Left kidney (tissue), 2 donors: ENCODE data around the gene SAPCD1. TPM values are rescaled to one million over a fixed set of nuclear protein-coding genes. Genes with fewer than 3 reads are reported as not detected.

Experiments
- DNase-seq: peaks from one replicate; pipeline ENCODE4 v3.0.0-alpha.2; 2013
- polyA plus RNA-seq: library from polyadenylated mRNA; unstranded; fragments of 120-200 nt; gene quantifications from one replicate; pipeline ENCODE4 v1.2.1, GENCODE V29; 2013; ENCODE audit not compliant: insufficient read length

Gene SAPCD1
- polyA plus RNA-seq, 1 donor: 16.0 TPM

DNA sequence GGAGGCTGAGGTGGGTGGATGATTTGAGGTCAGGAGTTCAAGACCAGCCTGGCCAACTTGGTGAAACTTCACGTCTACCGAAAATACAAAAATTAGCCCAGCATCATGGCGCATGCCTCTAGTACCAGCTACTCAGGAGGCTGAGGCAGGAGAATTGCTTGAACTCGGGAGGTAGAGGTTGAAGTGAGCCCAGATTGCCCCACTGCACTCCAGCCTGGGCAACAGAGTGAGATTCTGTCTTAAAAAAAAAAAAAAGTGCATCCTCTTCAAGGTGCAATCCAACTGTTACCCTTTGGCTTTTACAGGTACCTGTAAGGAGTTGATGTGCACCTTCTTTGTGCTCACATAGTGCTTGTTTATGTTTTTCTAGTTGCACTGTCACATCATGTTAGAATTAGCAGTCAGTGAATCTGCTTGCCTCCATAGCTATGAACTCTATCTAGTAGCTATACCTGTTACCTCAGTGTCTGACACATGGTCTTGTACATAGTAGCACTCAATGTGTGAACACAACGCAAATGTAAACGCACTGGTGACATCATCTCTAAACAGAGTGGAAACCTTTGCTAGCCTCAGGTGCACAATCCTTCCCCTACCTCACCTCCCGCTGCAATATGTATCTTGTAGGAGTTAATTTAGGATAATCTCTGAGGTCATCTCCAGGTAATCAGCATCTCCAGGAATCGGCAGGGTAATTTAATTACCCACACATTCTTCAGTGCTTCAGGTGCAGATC, 13.0 kb upstream of the SAPCD1 start:
- DNase-seq: no peak

DNA sequence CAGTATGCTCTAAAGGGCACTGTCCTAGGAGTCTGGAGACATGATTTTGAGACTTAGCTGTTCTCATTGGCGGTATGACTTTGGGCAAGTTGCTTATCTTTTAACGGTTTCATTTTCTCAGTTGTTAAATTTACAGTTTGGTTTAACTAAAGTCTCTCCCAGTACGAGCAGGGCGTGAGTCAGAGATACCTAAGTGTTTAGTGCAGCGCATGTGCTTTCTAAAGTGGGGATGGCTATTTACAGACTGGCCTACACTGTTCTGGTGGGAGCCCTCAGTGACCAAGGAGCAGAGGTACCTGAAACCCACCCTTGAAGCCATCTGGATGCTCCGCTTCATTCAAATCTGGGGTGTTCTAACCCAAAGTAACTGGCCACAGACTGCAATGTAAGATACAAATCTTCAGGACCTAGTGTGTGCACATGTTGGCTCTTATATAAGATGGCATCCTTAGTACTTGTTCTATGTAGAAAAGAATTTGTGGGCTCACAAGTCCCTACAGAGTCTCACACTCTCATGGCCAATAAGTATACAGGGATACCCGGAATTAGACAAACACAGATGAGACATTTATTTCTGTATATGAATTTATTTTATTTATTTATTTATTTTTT, 11.9 kb upstream of the SAPCD1 start:
- no peak for DNase-seq

DNA sequence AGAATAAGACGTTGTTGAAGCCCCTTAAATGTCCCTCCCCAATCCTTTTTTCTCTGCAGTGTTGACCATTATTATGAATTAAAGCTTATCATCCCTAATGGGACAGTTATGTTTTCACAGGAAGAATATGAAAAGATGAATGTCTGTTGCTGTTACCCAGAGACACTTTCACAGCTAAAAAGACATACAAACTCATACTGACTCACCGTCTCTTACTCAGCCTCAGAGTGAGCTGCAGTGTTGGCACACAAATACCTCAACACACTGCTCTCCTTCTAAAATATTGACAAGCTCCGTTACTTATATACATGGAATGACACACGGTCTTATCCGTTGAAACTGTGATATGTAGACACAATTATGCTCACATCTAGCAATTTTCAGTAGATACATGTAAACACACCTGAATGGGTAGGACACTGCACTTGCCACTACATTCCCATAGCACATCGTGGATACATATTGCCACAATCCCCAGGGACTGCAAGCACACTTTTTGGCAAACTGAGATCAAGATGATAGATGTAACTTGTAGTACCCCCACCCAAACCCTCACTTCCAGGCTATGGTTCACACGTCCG, 9.6 kb upstream of the SAPCD1 start:
- DNase-seq: no peak

DNA sequence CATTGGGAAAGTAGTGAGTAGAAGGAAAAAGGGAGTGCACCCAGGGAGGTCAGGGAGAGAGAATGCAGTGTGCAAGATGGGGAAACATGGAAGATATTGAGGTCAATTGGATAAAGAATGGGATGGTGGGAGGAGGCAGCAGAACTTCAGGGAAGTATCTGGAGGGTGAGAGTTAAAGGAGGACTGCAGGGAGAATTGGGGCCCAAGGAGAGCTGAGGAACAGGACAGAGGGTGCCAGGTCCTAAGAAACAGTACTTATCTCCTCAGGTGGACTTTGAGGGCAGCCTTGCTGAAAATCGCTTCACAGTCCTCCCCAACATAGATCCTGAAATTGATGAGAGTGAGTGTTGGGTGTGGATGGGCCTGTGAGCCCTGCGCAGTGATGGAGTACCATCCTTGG, 4.2 kb upstream of the SAPCD1 start:
- no peak for DNase-seq

DNA sequence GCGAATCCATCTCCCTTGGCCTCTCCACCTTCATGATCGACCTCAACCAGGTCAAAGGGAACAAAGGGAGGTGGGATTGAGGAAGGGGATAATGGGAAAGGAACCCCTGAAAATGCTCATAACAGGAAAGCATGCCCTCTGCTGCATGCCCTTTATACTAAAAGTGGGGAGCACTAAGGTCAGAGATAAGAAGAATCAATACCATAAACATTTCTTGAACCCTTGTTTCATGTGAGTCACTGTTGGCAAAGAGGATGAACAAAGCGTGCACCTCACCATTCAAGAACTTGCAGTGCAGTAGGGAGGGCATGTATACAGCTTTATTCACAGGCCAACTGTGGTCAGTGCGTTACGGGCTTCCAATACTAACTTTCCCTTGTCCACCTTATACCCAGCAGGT, 1.7 kb upstream of the SAPCD1 start:
- DNase-seq: no peak

DNA sequence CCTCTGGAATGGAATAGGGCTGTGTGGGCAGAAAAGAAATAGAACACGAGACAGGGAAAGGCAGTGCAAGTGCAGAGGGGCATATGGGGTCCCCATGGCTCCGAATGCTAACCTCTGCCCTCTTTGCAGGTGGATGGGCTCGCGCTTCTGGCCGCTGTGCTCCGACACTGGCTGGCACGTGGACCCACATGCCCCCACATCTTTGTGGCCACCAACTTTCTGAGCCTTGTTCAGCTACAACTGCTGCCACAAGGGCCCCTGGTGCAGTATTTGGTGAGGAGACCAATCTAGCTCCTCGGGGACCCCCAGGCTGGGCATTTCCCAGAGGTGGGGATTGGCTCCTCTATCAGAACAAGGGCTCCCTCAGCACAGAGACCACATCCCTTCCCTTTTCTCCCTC, 1.1 kb upstream of the SAPCD1 start:
- DNase-seq: no peak

DNA sequence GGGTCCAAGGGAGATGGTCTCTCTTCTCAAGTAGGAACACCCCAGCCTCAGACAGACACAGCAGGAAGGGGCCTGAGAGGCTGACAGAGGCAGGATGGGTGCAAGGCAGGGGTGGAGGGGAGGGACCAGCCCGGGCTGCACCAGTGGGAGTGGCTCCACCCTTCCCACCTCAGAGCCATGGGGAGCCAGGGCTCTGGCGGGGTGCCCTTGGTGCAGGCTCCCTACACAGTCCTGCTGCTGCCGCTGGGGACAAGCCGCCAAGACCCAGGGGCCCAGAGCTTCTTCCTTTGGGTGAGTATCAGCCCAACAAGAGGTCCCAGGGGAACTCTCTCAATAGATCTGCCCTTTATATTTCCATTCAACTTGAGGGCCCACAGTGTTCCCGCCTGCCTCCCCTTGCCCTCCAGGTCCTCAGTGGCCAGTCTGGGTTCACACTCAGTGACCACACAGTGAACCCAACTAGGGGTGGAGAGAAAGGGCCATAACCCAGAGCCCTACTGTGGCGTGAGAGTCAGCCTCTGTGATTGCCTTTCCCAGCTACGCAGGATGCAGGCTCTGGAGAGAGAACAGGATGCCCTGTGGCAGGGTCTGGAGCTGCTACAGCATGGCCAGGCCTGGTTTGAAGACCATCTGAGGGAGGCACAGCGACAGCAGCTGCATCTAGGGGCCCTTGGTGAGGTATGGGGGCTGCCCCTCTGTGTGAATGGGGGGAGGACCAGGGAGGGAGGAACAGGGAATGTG, 592 bp downstream of the SAPCD1 start:
- no peak for DNase-seq

DNA sequence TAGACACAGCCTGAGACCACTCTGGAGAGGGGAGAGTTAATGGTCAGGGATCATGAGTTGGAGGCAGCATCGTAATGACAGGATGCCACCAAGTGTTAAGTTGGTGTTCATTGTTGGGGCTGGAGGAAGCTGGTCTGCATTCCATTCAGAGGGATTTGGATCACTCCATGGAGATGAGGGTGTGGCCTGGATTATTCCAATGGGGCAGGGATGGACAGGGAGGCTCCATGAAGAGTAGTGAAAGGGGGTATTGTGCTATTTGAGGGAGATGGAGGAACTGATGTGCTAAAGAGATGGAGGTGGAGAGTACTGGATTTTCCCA, 1.1 kb downstream of the SAPCD1 start:
- DNase-seq: peak; percentile 40

DNA sequence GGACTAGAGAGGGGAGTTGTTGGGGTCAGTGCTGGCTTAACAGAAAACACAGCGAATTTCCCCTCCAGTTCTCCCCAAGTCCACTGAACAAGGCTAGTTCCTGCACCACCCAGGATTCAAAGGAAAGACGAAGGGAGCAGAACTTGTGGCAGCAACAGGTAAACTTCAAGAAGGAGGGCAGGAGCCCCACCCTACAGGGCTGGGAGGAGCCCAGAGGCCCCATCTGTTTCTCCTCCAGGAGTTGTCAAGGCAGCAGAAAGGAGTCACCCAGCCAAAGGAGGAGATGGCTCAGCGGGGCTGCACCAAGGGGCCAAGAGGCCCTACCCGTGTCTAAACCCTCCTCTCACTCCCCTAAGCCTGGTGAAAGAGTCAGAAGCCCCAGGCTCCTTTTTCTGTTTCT, 1.7 kb downstream of the SAPCD1 start:
- DNase-seq: no peak

DNA sequence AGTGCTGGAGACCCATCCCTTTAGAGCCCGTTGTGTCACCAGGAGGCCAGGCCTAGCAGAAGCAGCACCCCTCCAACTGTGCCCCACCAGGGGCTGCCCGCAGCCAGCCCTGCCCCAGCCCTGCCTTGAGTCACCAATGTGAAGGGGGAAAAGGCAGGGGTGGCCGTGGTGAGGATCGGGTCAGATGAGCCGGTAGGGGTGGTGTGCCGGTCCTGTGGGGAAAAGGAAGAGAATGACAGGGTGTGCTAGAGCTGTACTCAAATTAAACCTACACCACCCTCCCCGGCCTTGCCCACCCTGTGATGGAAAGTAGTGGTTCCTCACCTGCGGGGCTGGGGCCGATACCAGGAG, 3.1 kb downstream of the SAPCD1 start:
- no peak for DNase-seq

DNA sequence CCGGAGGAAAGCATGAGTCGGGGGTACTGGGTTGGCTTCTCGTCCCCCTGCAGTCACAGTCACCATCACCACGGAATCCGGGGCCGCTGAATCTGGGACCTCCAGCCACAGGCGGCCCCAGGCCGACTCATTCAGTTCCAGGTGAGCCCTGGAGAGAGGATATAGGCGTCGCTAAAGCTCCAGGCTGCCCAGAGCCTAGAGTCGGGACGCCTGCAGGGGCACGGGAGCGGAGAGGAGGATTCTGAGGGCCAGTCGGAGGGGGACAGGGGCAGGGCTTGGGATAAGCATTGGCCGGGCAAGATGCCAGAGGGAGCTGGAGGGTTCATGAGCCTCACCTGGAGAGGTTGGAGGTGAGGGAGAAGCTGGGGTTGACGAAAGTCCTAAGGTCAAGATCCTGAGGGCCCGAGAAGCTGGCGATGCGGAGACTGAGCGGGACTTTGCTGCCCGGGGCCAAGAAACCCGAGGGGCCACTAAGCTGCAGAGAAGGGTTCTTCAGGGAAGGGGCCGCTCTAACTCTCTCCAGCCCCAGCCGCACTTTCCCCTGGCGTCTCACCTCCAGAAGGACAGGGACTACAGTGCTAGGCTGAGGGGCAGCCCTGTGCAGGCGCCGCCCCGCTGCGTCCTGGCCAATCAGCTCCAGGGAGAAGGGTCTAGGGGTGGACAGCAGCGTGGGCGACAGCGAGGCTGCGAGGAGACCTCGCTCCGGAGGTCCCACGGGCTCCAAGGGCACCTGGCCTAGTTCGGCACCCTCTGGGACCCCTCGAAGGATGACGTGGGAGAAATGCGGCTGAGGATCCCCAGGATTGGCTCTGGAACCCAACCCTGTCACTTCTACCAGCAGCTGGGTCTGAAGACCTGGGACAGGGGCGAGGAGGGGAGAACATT, 3.7 kb downstream of the SAPCD1 start:
- peak; percentile 34 for DNase-seq

DNA sequence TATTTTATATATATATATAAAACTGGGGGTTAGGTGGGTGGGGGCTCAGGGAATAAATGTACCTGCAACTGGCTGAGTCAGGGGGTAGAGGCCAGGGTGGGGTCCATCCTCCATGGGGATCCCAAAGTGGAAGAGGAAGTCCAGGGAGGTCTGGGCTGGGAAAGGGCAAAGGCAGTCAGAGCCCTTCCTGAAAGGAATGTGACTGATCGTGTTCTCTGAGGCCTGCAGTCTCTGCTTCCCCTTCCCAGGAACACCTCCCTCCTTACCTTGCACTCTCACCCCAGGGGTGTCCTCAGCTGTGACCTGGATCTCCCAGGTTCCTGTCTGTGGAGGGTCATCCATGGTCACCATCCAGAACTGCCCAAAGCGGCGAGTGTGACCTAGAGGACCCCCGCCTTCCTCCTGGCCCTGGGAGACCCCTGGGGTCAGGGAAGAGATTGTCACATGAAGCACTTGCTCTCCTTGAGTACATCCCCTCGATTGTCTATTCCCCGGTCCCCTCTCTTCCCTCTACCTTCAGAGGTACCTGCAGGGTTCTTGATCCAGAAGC, 4.7 kb downstream of the SAPCD1 start:
- DNase-seq: no peak

DNA sequence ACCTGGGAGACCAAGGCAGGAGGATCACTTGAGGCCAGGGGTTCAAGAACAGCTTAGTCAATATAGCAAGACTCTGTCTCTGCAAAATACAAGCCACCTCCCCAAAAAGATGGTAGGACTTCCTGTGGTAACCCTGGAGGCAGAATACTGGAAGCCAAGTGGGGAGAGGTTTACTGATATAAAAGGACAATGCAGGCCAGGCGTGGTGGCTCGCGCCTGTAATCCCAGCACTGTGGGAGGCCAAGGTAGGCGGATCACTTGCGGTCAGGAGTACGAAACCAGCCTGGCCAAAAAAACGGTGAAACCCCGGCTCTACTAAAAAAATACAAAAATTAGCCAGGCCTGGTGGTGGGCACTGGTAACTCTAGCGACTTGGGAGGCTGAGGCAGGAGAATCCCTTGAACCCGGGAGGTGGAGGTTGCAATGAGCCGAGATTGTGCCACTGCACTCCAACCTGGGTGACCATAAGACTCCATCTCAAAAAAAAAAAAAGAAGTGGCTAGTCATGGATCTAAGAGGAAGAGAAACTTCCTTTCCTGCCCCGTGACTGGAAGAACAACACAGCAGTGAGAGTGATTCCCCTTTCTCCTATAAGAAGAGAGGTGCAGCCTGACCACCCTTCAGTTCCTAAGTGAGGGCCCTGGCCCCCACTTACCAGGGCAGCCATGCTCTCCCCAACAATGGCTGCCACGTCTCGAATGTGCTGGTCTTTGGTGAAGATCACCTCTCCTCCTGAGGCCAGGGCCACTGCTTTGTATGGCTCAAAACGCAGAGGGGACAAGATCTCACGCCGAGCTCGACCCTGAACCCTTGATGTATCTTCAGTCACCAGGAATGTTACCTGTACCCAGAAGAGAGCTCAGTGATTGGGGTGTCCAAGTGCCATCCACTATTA, 6.2 kb downstream of the SAPCD1 start:
- no peak for DNase-seq

DNA sequence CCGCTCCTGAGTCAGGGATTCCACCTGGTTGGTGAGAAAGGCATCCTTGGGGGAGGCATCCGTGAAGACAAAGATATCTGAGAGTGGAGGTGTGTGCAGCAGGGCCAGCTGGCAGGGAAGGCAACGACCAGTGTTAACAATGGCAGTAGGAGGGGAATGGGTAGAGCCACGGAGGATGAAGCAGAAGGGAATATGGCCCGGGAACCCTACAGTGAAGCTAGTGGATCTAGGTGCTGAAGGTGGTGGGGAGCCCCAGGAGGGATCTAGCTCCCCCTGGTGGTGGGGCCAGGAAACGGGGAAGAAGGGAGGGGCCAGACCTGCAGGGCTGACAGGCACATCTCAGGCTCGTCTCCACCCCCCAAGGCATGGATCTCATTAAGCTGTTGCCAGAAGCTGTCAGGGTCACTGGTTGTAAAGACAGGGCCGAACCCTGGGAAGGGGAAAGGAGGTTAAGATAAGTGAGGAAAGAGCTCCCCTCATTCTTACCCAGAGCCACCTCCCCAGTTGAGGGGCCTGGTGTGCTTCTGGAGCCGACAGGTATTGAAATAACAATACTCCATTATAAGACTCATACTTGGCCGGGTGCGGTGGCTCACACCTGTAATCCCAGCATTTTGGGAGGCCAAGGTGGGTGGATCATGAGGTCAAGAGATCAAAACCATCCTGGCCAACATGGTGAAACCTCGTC, 7.4 kb downstream of the SAPCD1 start:
- DNase-seq: no peak

DNA sequence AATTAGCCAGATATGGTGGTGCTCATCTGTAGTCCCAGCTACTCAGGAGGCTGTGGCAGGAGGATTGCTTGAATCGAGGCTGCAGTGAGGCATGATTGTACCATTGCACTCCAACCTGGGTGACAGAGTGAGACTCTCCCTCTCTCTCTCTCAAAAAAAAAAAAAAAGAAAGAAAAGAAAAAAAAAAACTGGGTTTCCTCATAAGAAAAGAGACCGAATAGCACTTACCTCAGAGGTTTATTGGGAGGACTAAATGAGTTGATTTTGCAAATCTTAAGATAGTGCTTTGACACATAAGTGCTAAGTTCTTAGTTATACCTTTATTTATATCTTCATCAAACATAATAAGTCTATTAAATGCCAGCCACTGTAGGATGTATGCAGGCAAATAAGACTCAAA, 8.4 kb downstream of the SAPCD1 start:
- no peak for DNase-seq

DNA sequence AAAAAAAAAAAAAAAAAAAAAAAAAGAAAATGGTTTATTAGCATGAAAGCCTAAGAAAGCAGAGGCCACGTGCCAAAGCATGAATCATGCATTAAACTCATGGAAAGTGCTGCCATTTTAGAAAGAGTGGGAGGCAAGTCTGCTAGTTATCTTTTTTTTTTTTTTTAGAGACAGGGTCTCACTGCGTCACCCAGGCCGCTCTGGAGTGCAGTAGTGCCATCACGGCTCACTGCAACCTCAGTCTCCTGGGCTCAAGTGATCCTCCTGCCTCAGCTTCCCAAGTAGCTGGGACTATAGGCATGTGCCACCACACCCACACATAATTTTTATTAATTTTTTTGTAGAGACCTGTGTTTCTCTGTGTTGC, 9.5 kb downstream of the SAPCD1 start:
- DNase-seq: no peak

DNA sequence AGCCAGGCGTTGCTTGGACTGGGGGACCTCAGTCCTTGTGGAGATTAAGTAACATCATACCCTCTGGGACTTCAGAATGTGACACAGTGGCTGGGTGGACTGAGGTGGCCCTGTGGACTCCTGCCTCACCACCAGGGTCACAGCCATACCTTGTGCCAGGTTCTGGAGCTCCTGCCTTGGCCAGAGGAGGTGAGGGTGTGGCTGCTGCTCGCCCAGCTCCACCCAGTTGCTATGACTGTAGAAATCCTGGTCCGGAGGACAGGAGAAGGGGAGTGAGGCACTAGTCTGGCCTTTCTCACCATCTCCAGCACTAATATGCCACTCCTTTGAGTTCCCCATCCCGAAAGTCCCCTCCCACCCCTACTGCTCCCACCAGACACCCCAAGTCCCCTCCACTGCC, 12.7 kb downstream of the SAPCD1 start:
- DNase-seq: no peak

DNA sequence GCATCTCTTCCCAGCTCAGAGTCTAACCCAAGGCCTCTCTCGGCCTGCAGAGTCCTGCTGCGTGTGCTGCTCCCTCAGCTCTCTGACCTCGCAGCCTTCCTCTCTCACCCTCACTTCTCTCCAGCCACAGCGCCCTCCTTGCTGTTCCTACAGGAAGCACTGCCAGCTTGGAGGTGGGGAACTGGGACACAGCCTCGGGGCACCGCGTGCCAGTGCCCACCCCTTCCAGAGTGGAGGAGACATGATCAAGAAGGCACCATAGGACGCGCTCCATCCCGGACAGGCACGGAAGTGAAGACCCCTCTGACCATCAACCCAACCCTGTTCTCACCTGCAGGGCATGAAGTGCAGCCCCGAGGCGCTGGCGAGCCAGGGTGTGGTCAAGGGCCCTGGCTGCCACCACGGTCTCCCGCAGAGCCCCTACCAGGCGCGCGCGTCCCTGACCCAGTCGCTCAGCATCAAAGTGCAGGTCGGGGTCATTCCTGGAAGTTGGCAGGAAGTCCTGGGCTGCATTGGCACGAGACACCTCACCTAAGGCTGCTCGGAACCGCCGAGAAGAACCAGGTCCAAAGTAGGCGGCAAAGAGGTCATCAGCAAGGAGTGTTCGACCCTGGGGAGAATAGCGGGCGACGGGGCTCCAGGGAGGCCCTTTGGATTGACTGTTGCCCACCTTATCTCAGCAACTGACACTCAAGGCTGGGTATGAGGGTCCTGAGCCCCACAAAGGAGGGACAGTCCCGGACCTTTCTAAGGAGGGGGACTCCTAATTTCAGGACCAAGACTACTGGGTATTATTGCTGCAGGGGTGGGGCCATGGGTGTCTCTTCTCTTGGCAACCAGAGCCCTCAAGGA, 13.4 kb downstream of the SAPCD1 start:
- DNase-seq: no peak

DNA sequence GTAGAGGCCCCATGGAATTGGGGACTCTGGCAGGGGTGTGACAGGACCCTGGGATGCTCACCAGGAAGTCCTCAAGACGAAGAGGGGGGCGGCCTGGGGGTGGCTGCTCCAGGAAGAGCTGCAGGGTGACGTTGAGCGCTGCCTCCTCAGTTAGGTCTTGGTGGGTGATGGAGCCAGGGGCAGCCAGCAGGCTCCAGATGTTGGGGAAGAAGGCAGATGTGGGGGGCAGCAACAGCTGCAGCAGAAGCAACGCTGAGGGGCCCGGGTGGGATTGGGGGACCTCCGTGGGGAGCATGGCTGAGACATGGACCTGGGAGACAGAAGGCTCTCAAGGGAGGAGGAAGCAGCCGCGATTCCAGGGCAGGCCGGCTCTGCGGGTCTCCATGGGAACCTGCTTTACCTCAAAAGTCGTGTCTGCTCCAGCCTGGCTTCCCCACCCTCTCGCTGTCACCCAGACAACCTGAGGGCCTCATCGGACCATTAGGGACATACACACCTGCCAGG, 14.1 kb downstream of the SAPCD1 start:
- DNase-seq: no peak
